K562 (cell line): ENCODE results near the gene RIPK3. TPM values are rescaled to one million over a fixed set of nuclear protein-coding genes. Genes with fewer than 3 reads are reported as not detected.
"Not testable (repeated sequence)": the region's sequence is repeated elsewhere in the genome, so short reads cannot be mapped to it uniquely, and the experiment has no call there.

Experiments used
- ATAC-seq: fragments of 200-7000 bp; cut with Tn5 transposase; 3 replicates; pipeline ENCODE4 v1.9.1; 2020; ENCODE audit warnings: moderate library complexity
- BruUV-seq: library from RNA; stranded (reverse); fragments of 400-500 nt; replicated peaks from 2 replicates; lab custom pipeline; 2021; lab: Mats Ljungman, UMichigan
- CTCF ChIA-PET: fragments of 300-600 bp; formaldehyde crosslinking; extraction: SDS; loops from one replicate; lab custom pipeline; 2021; ENCODE audit warnings: low intra/inter-chr PET ratio; lab: Yijun Ruan, JAX
- POLR2A ChIA-PET: fragments of 300-600, 350-650 bp; sonication (Branson Sonifier 250); formaldehyde crosslinking; extraction: SDS; loops from one replicate; lab custom pipeline; 2021; ENCODE audit warnings: antibody characterized with exemption, inconsistent platforms; lab: Yijun Ruan, JAX
- DNase-seq, 4 experiments: peaks; one replicate each; pipeline versions ENCODE4 v3.0.0 to v3.0.0-alpha.2; 2011 to 2018; ENCODE audit warnings: low spot score in 3 of 4, mixed read lengths in 3 of 4; ENCODE audit errors: extremely low read depth in 1 of 4
- FAIRE-seq: peaks from 2 replicates; lab custom pipeline; 2011; peaks lifted over from hg19 to GRCh38; lab: Jason Lieb, UNC
- H2AFZ ChIP-seq: 2 replicates; pipeline ENCODE4 v1.6.0; 2011; ENCODE audit warnings: low read depth, low read length, control low read depth, inconsistent platforms
- H3K27ac ChIP-seq: fragments of 200-600 bp; 3 replicates; pipeline ENCODE4 v1.8.0; 2011; ENCODE audit warnings: low read depth, mild to moderate bottlenecking, control low read depth, inconsistent platforms, low read length, moderate library complexity, mixed read lengths; ENCODE audit errors: extremely low read depth
- H3K27me3 ChIP-seq, 2 experiments: fragments of 300-600 bp in 1 of 2; 2 replicates in 1 of 2; 3 replicates in 1 of 2; pipeline versions ENCODE4 v1.6.0 to v1.8.0; 2011; ENCODE audit warnings: inconsistent platforms in 2 of 2, low read length in 2 of 2, mild to moderate bottlenecking in 1 of 2, mixed read lengths in 1 of 2, moderate library complexity in 1 of 2; ENCODE audit not compliant: control insufficient read depth in 2 of 2, insufficient read depth in 2 of 2
- H3K36me3 ChIP-seq: fragments of 300-600 bp; 3 replicates; pipeline ENCODE4 v1.8.0; 2011; ENCODE audit warnings: mild to moderate bottlenecking, low read length, inconsistent platforms; ENCODE audit not compliant: control insufficient read depth, insufficient read depth
- H3K4me1 ChIP-seq, 2 experiments: fragments of 200-600 bp in 1 of 2; replicated peaks in 1 of 2; 2 replicates in 1 of 2; 3 replicates in 1 of 2; pipeline versions ENCODE4 v1.5.1 to v1.8.0; 2011; ENCODE audit warnings: inconsistent platforms in 2 of 2, low read length in 2 of 2, mild to moderate bottlenecking in 1 of 2, mixed read lengths in 1 of 2, moderate library complexity in 1 of 2; ENCODE audit not compliant: control insufficient read depth in 2 of 2, insufficient read depth in 2 of 2
- H3K4me2 ChIP-seq: 2 replicates; pipeline ENCODE4 v1.6.1; 2011; ENCODE audit warnings: low read length, control low read depth, inconsistent platforms, mixed read lengths; ENCODE audit not compliant: insufficient read depth
- H3K4me3 ChIP-seq: fragments of 200-600 bp; sonication (generic), shearing (Covaris generic); 2 replicates; pipeline ENCODE4 v1.5.1; 2016; ENCODE audit warnings: control low read depth, inconsistent platforms
- H3K79me2 ChIP-seq: fragments of 200-600 bp; 3 replicates; pipeline ENCODE4 v1.8.0; 2011; ENCODE audit warnings: low read length, inconsistent platforms; ENCODE audit not compliant: control insufficient read depth, insufficient read depth
- H3K9ac ChIP-seq, 2 experiments: 2 replicates each; pipeline versions ENCODE4 v1.6.0 to v1.6.1; 2011; ENCODE audit warnings: low read depth in 2 of 2, low read length in 2 of 2, control low read depth in 1 of 2, inconsistent platforms in 1 of 2, mild to moderate bottlenecking in 1 of 2, mixed read lengths in 1 of 2; ENCODE audit not compliant: insufficient read depth in 1 of 2
- H3K9me1 ChIP-seq: one replicate; pipeline ENCODE4 v1.6.0; 2011; ENCODE audit warnings: inconsistent platforms, mild to moderate bottlenecking, low read length, moderate library complexity; ENCODE audit not compliant: control insufficient read depth, insufficient read depth
- H3K9me3 ChIP-seq: replicated peaks from 2 replicates; pipeline ENCODE4 v1.5.1; 2011; ENCODE audit warnings: low read depth, low read length, inconsistent platforms; ENCODE audit not compliant: control insufficient read depth, insufficient read depth
- H4K20me1 ChIP-seq: replicated peaks from 2 replicates; pipeline ENCODE4 v1.6.1; 2011; ENCODE audit warnings: low read length, inconsistent platforms, mixed read lengths; ENCODE audit not compliant: control insufficient read depth, insufficient read depth
- NFIC ChIP-seq: fragments of 450-650 bp; IDR thresholded peaks from 2 replicates; pipeline ENCODE4 v1.6.1; 2017; ENCODE audit warnings: mild to moderate bottlenecking, inconsistent platforms
- NFXL1 ChIP-seq: fragments of 450-650 bp; formaldehyde crosslinking; IDR thresholded peaks from 2 replicates; pipeline ENCODE4 v1.4.0; 2021; ENCODE audit warnings: mild to moderate bottlenecking
- RAD21 ChIP-seq, 2 experiments: fragments of 250-450 bp in 1 of 2; fragments of 450-650 bp in 1 of 2; sonication (Bioruptor Pico) in 1 of 2; formaldehyde crosslinking in 1 of 2; IDR thresholded peaks in 1 of 2; conservative IDR thresholded peaks in 1 of 2; 2 replicates each; pipeline versions ENCODE4 v1.4.0 to v1.8.0; 2020 to 2022; ENCODE audit warnings: mild to moderate bottlenecking in 2 of 2, moderate library complexity in 1 of 2
- SP2 ChIP-seq: IDR thresholded peaks from 2 replicates; pipeline ENCODE4 v1.6.1; 2011; ENCODE audit warnings: mild to moderate bottlenecking, low read depth, low read length, moderate library complexity; ENCODE audit not compliant: poor library complexity, severe bottlenecking; ENCODE audit errors: extremely low read depth
- ZNF282 ChIP-seq: sonication (generic); formaldehyde crosslinking; IDR thresholded peaks from 2 replicates; pipeline ENCODE4 v1.8.1; 2023; ENCODE audit warnings: missing genetic modification reagents
- WGBS: fragments of 100-300 bp; shearing (Covaris generic); methylation state at CpG from one replicate; pipeline ENCODE4 v1.1.6; 2016; ENCODE audit warnings: low coverage, mixed read lengths; ENCODE audit not compliant: insufficient coverage; ENCODE audit errors: missing lambda C conversion rate; 5-methylcytosine and 5-hydroxymethylcytosine counted together
- in situ Hi-C: fragments of 300-500 bp; cut with MboI; formaldehyde crosslinking; loops from 4 replicates; pipeline ENCODE4 v1.15.0; 2018; ENCODE audit warnings: inconsistent platforms, mixed read lengths
- intact Hi-C: fragments of 100-400 bp; cut with micrococcal nuclease; formaldehyde crosslinking; loops from 2 replicates; pipeline ENCODE4 v1.14.2; 2022
- polyA plus RNA-seq, 8 experiments: library from polyadenylated mRNA; depleted of rRNA in 4 of 8; stranded (reverse) in 5 of 8; unstranded in 3 of 8; fragments of >200 nt; fragmentation: Nextera tagmentation in 2 of 8; fragmentation: Illumina TruSeq in 1 of 8; extraction: Ambion mirVana in 2 of 8; extraction: Trizol in 1 of 8; gene quantifications; 2 replicates each; pipeline versions ENCODE4 v1.2.1 to v1.2.3, GENCODE V29; 2011 to 2014; ENCODE audit warnings: inconsistent platforms in 1 of 8, missing spikeins in 1 of 8
- total RNA-seq, 7 experiments: library from RNA; depleted of rRNA in 6 of 7; stranded (reverse); fragments of >200 nt in 6 of 7; fragmentation: Illumina TruSeq in 2 of 7; extraction: Trizol in 2 of 7; gene quantifications; 2 replicates each; pipeline versions ENCODE4 v1.2.1 to v1.2.3, GENCODE V29; 2011 to 2021; ENCODE audit warnings: low replicate concordance in 1 of 7
- TF ChIP-seq, protein P1 (sequence below): sonication (generic); formaldehyde crosslinking; IDR thresholded peaks from 2 replicates; pipeline ENCODE4 v1.8.0; 2022; ENCODE audit warnings: missing genetic modification reagents, mild to moderate bottlenecking, borderline replicate concordance

Gene RIPK3
- total and polyA plus RNA-seq, 9 of the 15 experiments (the other 6 are each of a cell fraction or from before 2014, with no cell fraction given) = 0.03 to 0.43 (median 0.28) TPM; not detected in 3

DNA sequence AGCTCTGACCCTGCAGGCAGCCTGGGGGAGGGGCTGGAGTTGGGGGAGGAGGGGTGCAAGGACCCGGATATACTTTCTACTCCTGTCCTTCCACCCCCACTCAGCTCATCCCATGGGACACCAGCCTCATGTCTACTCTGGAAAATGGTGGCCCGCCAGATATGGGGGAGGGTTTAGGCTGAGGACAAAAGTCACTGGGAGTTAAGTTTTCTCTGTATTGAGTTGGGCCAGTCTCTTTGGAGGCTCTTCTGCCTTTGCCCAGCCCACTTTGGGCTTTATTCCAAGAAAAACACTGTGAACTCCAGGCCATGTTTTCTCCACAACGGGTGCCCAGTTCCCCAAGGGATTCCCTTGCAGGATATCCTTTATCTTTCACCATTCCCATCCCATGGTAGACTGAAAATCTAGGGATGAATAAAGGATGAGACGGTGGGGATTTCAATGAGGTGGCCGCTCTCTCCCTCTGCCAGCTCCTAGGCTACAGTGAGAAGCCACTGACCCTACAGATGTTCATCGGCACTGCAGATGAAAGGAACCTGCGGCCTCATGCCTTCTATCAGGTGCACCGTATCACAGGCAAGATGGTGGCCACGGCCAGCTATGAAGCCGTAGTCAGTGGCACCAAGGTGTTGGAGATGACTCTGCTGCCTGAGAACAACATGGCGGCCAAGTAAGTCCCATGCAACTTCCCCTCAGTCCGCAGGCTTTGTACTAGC lies 33.1 kb upstream of the RIPK3 start:
- Histone ChIP-seq H3K27ac (no peak overlapping the region), H3K79me2 (no peaks in the 10 kb centered on the region), H3K9me1 (no peaks in the 10 kb centered on the region), H3K9me3 (no peaks in the 10 kb centered on the region), H3K36me3 (no peaks in the 10 kb centered on the region), H3K4me2 (no peak overlapping the region), H3K4me1 (peaks cover 13 to 42% of the 10 kb centered on the region in 2 experiments), H3K4me3 (no peak overlapping the region), H2AFZ (no peak overlapping the region; the same call in 1 of the 2 replicates), H3K27me3 (no peaks in the 10 kb centered on the region), H4K20me1 (no peaks in the 10 kb centered on the region), H3K9ac (no peak overlapping the region)
- CTCF ChIA-PET = no interaction called here
- in situ Hi-C loops = no loop called here
- no TSS peak for BruUV-seq
- no peak for ATAC-seq
- POLR2A ChIA-PET = no interaction called here
- no peak for FAIRE-seq
- no peak for DNase-seq
- 47% methylated on average over 7 of the region's 12 CpGs for WGBS
- intact Hi-C loops = no loop called here
- TF ChIP-seq ZNF282 = no peak
- TF ChIP-seq NFXL1 (CRISPR knock-in tag) = no peak
- TF ChIP-seq RAD21 (CRISPR knock-in tag; conservative IDR thresholded peaks at IDR 0.05 in 1 of 2, IDR thresholded peaks at IDR 0.05 in 1 of 2) = no peak
- no peak for TF ChIP-seq SP2
- peak; percentile 30; the same call in 1 of the 2 replicates for TF ChIP-seq NFIC
- TF ChIP-seq, protein P1, sequence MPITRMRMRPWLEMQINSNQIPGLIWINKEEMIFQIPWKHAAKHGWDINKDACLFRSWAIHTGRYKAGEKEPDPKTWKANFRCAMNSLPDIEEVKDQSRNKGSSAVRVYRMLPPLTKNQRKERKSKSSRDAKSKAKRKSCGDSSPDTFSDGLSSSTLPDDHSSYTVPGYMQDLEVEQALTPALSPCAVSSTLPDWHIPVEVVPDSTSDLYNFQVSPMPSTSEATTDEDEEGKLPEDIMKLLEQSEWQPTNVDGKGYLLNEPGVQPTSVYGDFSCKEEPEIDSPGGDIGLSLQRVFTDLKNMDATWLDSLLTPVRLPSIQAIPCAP (CRISPR knock-in tag) = no peak
- TF ChIP-seq, all 486 proteins: peak for 1

DNA sequence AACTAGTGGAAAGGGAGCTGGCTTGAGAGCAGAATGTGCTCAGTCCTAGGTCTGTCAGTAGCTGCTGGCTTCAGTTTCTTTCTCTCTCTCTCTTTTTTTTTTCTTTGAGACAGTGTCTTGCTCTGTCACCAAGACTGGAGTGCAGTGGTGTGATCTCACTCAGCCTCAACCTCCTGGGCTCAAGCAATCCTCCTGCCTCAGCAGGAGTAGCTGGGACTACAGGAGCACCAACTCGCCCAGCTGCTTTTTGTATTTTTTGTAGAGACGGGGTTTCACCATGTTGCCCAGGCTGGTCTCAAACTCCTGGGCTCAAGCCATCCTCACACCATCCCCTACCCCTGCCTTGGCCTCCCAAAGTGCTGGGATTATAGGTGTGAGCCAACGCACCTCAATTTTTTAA lies 31.8 kb upstream of the RIPK3 start:
- BruUV-seq, H3K36me3 ChIP-seq, CTCF ChIA-PET, in situ Hi-C loops, H3K4me3 ChIP-seq, H3K4me2 ChIP-seq, DNase-seq, H4K20me1 ChIP-seq, H3K79me2 ChIP-seq, FAIRE-seq, H3K27ac ChIP-seq, H3K9ac ChIP-seq, H3K9me1 ChIP-seq, intact Hi-C loops, H3K27me3 ChIP-seq, H3K9me3 ChIP-seq, H2AFZ ChIP-seq, ATAC-seq: not testable (repeated sequence)
- peaks cover 9 to 42% of the 10 kb centered on the region in 2 experiments; a peak in 4 of 5 replicates for H3K4me1 ChIP-seq
- POLR2A ChIA-PET = interaction anchor here (1.2 kb wide), 1 partner anchor 58 kb away, joined by 3 read pairs; the partner anchor contains the start of genes CBLN3 and KHNYN
- WGBS = 44% methylated on average over 3 of the region's 3 CpGs
